CD4-positive, alpha-beta T cell treated with Interleukin-6 for 4 hours (primary cell): Measurements from ENCODE around the gene MAST3.

Experiments
- DNase-seq: peaks from one replicate; pipeline ENCODE4 v3.0.0-alpha.2; 2020; ENCODE audit warnings: mixed read lengths

Gene MAST3

DNA sequence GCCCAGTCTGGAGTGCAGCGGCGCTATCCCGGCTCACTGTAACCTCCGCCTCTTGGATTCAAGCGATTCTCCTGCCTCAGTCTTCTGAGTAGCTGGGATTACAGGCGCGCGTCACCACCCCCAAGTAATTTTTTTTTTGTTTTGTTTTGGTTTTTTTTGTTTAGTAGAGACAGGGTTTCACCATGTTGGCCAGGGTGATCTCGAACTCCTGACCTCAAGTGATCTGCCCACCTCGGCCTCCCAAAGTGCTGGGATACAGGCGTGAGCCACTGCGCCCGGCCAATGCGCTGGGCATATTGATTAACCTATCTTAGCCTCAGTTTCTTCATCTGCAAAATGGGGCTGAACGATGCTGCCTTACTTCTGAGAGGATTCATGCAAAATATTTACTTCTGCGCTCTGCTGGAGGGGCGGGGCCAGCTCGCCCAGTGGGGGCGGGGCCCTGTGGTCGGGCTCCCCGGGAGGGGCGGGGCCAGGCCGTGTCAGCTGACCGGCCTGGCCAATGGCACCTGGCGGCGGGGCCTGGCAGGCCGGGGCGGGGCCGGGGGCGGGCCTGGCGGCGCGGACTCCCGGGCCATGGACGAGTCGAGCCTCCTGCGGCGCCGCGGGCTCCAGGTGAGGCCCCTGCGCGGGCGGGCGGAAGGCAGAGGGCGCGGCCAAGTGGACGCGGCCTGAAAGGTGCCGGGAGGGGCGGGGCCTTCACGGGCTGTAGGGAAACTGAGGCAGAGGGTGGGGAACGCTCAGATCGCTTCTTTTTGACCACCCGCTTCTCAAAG lies at the start of gene MAST3:
Gene MAST3 (plus strand): TSS at position 562 of the 776 bp plus-strand sequence. CDS start 15 bp downstream, at position 577.
- DNase-seq: peak; percentile 95

DNA sequence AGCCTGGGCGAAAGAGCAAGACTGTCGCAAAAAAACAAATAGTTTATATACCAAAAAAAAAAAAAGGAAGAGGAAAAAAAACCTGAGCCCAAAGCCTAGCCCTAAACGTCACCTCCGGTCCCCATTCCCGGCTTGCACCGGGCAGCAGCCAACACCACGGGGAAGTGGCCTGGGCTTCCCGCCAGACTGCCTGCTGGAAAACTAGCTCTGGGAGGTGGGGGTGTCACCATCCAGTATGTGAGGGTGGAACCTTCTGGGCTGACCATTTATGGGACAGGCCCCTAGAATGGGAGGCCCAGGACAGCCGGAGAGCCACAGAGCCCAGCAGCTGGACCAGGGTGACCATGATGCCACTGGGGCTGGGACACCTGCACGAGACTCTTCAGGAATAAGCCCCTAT lies 48.2 kb upstream of the MAST3 start:
- DNase-seq: no peak

DNA sequence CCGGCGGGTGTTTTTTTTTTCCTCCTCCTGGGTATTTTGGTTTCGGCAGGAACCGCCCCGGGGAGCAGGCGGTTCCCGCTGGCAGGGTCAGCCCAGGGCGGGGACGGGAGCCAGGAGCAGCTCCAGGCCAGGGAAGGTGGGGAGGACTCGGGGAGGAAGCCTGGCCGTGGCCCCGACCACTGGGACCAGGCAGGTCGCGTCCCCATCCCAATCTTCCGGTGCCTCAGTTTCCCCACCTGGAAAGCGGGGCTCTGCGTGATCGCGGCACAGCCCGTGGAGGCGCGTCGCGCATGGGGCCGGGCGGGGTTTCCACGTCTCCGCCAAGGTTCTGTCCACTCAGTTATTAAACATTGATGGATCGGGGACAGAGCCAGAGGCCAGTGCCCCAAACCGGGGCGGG lies 45.7 kb upstream of the MAST3 start:
- no peak for DNase-seq

DNA sequence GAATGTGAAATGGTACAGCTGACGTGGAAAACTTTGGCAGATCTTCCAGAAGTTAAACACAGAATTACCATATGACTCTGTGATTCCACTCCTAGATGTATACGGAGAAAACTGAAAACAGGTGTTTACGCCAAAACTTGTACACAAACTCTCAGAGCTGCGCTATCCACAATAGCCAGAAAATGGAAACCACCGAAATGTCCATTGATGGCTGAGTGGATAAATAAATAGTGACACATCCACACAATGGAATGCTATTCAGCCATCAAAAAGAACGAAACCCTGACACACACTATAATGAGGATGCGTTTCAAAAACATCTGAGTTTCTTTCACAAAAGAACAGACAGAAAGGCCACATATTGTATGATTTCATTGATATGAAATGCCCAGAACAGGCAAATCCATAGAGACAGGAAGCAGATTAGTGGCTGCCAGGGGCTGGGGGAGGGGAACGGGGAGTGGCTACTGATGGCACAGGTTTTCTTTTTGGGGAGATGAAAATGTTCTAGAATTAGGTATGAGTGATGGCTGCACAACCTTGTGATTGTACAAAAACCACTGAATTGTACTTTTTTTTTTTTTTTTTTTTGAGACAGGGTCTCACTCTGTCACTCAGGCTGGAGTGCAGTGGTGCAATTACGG lies 43.9 kb upstream of the MAST3 start:
- DNase-seq: peak; percentile 51

DNA sequence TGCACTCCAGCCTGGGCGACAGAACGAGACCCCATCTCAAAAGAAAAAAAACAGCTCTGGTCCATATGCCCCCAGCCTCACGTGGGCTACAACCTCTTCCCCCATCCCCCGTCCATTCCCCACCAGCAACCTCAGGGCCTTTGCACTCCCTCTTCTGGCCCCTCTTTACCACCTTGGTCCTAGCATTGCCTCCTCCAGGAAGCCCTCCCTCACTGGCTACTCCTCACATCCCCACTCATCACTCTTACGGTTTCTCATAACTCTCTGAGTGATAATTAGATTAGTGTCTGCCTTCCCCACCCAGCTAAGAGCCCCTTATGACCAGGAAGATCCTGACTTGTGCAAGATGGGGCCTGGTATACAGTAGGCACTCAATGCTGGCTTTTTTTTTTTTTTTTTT lies 41.6 kb upstream of the MAST3 start:
- DNase-seq: no peak

DNA sequence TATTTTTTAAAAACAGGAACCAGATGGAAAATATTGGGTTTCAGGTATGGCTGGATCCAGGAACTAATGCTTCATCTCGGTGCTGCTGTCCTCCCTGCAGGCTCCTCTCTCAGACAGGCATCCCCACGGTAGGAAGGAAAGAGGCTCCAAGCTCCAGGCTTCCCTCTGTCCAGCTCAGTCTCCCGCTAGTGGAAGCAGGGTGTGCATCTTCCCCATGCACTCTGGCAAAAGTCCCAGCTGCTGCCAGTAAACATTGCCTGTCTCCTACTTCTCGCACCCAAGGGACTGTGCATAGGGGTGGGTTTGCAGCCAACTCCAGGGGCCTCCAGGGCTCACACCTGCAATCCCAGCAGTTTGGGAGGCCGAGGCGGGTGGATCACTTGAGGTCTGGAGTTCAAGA lies 40.0 kb upstream of the MAST3 start:
- no peak for DNase-seq

DNA sequence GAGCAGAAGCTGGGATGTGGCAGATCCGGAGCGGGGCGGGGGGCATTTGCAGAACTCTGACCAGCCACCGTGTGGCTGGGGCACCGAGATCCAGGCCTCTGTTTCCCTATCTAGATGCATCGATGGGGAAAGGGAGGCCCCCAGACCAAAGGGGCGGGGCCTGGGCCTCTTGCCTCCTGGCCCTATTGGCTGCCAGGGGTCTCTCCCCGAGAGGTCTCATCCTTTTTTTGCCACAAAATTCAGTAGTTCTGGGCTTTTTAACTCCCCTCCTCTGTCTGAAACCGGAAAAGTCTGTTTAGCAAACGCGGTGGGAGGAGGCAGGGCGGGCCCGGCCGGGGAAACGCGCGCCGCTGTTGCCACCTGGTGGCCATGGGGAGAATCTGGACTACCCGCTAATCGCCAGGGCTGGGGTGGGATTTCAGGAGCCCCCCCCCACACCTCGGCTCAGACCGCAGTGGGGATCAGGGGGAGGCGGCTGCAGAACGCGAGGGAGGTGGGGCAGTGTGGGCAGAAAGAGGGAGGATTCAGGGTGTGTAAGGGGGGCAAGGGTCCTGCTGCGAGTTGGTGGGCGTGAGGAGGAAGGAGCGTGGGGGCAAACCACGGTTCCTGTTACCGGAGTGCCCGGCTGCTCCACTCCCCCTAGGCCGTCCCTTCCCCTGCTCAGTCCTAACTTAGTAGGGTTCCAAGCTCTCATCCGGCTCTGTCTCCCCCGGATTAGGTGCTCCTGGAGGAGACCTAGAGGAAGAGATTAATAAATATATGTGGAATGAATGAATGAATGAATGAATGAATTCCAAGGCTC lies 39.2 kb upstream of the MAST3 start:
- peak; percentile 87 for DNase-seq

DNA sequence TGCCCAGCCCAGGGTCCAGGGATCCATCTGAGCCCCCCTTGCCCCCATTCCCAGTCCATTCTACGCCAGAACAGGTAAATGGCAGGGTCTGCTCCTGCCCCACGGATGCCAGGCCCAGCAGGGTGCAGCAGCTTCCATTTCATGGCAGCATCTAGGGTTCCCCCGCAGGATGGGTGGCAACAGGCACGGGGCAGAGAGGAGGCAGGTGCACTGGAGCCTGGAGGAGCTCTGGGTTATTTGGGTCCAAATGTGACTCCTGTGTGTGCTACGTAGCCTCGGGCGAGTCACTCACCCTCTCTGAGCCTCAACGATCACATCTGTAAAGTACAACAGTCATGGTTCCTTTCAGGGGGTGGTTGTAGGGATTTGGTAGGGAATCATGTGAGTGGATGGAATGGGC lies 38.3 kb upstream of the MAST3 start:
- no peak for DNase-seq

DNA sequence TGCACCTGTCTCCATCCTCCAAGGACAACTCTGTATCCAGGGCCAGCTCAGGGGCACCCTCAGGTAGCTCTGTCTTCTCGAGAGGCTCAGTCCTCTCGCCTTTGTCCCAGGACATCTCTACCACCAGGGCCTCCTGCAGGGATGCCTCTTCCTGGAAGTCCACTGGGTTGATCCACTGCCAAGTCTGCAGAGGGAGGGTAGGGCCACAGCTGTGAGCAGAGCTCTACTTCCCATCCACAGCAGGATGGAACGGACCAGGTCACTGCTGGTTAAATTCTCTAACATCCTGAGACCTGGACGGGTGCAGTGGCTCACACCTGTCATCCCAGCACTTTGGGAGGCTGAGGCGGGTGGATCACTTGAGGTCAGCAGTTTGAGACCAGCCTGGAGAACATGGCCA lies 37.7 kb upstream of the MAST3 start:
- no peak for DNase-seq

DNA sequence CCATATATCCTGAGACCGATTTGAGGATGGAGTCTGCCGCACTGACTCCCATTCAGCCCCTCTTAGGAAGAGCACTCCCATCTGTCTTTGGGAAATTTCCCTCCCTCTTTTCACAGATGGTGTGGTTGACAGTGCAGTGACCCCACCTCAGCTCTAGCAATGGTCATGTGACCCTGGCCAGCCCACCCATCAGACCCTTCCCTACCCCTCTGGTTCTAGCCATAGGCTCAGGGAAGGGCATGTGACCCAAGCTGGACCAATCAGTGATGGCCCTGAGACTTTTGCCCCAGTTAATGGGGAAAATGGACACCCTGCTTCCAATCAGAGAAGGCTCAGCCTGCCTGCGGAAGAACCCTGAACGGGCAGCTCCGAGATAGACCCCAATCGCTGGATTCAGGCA lies 37.1 kb upstream of the MAST3 start:
- DNase-seq: no peak

DNA sequence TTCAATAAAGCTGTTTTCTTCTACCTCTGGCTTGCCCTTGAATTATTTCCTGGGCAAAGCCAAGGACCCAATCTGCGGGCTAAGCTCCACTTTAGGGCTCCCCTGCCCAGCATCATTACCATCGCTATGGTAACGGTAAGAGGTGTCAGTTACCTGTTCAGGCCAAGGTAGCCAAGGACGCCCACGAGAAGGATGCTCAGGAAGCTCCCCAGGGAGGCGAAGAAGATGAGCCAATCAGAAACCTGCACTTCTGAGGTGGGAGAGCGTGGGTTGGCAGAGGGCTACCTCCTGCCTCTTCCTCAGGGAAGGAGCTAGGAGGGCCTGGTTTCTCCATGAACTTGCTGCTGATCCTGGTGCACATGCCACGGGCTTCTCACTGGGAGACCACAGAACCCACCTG lies 35.5 kb upstream of the MAST3 start:
- DNase-seq: no peak

DNA sequence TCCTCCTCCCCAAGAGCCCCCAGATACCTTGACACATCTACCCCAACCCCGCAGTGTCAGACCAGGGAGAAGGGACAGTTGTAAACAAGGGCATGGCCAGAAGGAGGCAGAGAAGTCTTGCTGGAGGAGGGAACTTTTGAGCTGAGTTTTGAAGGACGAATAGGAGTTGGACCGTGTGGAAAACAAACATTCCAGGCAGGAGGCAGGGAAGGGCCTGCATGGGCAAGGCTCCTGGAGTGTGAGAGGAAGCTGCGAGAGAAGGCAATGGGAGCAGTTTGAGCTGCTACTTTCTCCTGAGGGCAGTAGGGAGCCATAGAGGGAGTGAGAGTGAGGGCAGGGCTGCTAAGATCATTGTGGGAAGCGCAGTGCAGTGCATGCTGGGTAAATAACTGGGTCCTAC lies 34.1 kb upstream of the MAST3 start:
- peak; percentile 64 for DNase-seq

DNA sequence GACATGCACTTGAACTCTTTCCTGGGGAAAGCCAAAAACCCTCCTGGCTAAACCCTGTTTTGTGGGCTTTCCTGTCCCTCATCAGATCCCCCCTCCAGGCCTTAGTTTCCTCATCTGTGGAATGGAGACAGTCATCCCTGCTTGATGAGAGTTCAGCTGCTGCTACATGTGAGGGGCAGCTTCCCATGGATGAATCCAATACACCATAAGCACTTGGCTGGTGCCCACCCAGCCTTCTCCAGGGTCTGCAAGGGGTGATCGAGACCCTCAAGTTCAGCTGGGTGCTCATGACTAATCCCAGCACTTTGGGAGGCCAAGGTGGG lies 32.4 kb upstream of the MAST3 start:
- no peak for DNase-seq

DNA sequence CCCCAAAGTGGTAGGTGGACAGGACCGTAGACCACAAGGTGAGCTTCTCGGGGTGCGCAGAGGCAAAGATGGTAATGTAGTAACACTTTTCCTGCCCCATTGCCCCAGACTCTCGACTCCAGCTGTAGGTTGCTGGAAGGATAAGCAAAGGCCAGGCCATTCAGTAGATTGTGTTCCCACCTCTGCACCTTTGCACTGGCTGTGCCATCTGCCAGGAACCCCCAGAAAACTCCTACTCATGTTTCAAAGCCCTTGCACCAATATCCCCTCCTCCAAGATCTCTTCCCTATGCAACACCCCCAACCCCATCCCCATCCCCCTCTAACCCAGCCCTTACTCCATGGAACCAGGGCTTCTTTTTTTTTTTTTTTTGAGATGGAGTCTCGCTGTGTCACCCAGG lies 29.2 kb upstream of the MAST3 start:
- DNase-seq: no peak

DNA sequence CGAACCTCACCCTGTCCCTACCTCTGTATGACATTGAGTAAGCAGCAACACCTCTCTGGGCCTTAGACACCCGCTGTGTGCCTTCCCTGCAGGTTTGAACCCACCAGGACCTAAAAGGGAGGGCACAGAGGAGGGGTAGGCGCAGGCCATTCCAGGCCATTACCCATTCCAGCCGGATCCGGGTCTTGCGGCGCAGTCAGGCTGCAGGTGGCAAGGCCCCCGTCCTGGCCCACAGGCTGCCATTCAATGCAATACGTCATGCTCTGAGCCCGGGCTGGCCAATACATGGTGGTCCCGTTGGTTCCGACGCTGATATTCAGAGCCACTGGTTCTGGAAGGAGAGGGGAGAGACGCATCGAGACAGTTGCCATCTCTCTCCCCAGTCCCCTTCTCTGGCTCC lies 28.2 kb upstream of the MAST3 start:
- DNase-seq: no peak

DNA sequence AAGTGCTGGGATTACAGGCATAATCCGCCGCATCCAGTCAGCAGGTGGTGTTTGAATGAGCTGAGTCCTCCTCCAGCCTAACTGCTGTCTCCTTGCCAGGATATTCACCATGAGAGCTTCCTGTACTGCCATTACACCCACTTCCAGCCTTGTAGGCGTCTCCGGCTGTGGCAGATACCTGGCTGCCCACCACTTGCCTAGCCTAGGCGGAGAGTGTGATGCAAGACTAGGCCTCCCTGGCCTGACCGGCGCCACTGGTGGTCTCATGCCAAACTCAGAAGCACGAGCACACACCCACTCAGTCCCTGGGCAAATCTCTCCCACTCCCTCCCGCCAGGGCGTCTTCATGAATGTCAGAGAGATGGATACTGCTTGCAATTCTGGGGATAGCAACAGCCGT lies 27.4 kb upstream of the MAST3 start:
- DNase-seq: no peak

DNA sequence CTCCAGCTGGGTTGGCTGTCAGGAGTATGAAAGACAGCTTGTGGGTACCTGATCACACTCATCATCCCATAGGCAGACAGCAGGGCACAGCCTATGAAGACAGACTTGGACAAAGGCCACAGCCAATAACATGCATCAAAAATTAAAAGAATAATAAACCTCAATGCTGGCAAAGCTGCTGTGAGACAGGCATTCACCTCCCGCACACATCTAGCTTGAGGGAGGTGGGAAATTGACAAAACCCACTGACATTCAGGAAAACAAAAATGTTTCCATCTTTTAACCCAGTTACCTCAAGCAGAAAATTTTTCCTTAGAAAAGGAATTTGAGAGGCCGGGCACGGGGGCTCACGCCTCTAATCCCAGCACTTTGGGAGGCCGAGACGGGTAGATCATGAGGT lies 25.2 kb upstream of the MAST3 start:
- DNase-seq: no peak

DNA sequence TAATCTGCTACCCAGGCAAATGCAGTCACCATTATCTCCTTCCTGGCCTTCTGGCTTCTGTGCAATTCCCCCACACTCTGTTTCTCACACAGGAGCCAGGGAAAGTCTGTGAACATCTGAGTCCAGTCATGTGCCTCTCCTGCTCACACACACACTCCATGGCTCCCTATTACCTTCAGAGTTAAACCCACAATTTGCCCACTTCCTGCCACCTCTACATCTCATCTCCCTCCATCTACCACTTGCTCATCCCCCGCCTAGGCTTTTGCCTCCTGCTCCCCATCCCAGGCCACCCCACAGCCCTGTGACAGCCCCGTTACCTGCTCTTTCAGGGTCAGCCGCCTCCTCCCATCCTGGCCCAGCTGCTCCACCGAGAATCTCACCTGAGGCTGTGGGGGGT lies 24.4 kb upstream of the MAST3 start:
- no peak for DNase-seq

DNA sequence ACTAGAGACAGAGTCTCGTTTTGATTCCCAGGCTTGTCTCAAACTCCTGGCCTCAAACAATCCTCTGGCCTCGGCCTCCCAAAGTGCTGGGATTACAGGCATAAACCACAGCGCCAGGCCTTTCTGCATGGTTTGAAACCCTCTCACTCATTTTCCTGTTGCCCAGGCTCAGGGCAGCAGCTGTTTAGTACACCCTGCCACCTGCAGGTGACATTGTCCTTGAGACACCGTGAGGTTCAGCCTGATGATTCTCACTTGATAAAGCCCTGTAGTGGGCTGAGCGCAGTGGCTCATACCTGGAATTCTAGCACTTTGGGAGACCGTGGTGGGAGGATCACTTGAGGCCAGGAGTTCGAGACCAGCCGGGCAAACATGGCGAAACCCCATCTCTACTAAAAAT lies 23.4 kb upstream of the MAST3 start:
- DNase-seq: no peak

DNA sequence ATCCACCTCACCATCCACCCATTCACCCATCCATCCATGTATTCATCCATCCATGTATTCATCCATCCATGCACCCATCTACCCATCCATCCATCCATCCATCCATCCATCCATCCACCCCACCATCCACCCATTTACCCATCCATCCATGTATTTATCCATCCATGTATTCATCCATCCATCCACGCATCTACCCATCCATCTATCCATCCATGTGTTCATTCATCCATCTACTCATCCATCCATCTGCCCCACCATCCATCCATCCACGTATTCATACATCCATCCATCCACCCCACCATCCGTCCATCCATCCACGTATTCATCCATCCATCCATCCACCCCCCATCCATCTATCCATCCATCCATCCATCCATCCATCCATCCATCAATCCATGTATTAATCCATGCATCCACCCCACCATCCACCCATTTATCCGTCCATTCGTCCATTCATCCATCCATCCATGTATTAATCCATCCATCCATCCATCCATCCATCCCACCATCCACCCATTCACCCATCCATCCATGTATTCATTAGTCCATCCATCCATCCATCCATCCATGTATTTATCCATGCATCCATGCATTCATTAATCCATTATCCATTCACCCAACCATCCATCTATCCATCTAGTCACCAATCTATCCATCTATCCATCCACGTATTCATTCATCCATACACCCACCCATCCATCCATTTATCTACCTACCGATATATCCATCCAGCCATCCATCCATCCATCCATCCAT lies 13.5 kb upstream of the MAST3 start:
- no peak for DNase-seq

DNA sequence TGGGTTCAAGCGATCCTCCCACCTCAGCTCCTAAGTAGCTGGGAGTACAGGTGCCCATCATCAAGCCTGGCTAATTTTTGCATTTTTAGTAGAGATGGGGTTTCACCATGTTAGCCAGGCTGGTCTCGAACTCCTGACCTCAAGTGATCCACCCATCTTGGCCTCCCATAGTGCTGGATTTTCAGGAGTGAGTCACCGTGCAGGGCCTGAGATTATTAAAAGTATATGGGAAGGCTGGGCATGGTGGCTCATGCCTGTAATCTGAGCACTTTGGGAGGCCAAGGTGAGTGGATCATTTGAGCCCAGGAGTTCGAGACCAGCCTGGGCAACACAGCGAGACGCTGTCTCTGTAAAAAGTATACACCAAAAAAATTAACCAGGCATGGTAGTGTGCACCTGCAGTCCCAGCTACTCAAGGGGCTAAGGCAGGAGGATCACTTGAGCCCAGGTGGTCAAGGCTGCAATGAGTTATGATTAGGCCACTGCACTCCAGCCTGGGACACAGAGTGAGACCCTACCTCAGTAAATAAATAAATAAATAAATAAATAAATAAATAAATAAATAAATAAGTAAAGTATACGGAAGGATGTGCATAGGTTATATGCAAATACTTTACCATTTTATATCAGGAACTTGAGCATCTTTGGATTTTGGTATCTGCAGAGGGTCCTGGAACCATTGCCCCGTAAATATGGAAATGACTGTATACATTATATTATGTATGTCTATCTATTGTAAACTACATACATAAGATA lies 11.7 kb upstream of the MAST3 start:
- DNase-seq: no peak

DNA sequence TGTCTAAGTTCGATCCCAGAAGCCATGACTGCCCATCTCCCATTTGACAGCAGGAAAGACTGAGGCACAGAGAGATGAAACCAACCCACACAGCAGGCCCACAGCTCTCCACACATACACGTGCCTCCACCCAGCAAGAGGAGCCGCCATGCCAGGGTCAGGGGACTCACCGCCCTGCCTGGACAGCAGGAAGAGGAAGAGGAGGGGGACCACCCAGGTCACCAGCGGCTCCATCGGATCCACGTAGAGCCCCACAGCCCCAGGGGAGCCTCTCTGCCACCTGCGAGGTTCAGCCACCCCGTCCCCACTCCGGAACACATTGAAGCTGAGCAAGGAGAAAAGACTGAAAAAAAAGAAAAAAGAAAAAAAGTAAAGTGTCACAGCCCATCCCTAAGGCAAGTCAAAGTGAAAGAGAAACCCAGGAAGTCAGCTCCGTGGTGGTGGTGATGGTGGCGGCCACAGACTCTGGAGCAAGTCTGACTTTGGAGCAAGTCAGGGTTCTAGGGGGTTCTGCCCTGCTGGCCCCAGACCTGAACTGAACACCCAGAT lies 10.9 kb upstream of the MAST3 start, which contains the start of gene IL12RB1:
Gene IL12RB1 (minus strand): TSS at position 345 of the 549 bp plus-strand sequence. CDS start 111 bp downstream, at position 234.
- peak; percentile 73 for DNase-seq
